ENCODE results near the gene CCDC88B.

The CCDC88B gene

GRCh38 chr11:64395545-64396078, 55.6 kb downstream of the CCDC88B start:
- in situ Hi-C loops (cut with HindIII; ENCODE audit: low pct_unique_long_range_greater_than_20kb, low sequenced_read_pairs) = no loop called here
- no peak for DNase-seq (ENCODE audit: low read depth in 1 of 2, low spot score in 1 of 2)
- TF ChIP-seq JUND (IDR thresholded peaks at IDR 0.05; ENCODE audit: low read depth) = no peak

DNA sequence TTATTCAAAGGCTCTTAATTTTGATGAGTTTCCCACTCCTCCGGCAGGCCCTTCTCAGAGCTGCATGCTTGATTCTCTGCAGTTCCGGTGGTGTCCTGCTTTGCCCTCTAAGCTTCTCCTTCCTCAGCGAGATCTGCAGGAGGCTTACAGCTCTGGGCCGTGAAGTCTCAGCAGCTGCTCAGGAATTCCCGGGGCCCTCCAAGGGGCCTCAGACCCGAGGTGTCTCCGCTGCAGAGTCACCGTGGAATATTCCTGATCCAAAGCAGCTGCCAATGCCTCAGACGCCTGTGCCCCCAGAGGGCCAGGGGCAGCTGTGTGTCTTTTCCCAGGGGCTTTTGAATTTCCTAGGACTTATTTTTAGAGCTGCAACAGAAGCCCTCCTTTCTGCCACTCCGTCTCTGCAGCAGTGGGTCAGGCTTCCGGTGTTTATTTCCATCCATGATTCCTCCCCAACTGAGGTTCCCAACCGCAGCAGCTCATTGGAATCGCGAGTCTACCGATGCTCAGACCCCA, 56.1 kb downstream of the CCDC88B start:
- in situ Hi-C loops (cut with HindIII; ENCODE audit: low pct_unique_long_range_greater_than_20kb, low sequenced_read_pairs) = no loop called here
- no peak for DNase-seq (ENCODE audit: low read depth in 1 of 2, low spot score in 1 of 2)
- no peak for TF ChIP-seq JUND (IDR thresholded peaks at IDR 0.05; ENCODE audit: low read depth)

DNA sequence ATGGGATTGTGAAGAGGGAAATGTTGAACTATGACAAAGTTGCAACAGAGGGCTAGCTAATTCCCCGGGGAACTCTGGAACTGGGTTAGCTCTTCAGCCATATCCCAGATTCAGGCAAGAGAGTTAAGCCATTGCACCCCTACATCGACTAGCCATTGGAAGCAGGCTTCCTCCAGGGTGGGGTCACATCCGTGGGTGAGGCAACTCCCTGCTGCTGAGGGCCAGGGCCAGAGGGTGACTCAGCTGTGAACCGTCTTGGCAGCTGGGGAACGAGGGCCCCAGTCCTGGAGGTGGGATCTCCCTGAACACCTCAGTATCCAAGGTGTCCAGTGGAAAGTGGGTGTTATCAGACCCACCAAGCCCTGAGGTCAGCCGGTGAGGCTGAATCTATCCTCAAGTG, 60.1 kb downstream of the CCDC88B start:
- in situ Hi-C loops (cut with HindIII; ENCODE audit: low pct_unique_long_range_greater_than_20kb, low sequenced_read_pairs) = no loop called here
- no peak for TF ChIP-seq JUND (IDR thresholded peaks at IDR 0.05; ENCODE audit: low read depth)
- DNase-seq (ENCODE audit: low read depth in 1 of 2, low spot score in 1 of 2) = no peak

- peak in 1 of 2 experiments; percentile 31 for DNase-seq (ENCODE audit: low read depth in 1 of 2, low spot score in 1 of 2)
- TF ChIP-seq JUND (IDR thresholded peaks at IDR 0.05; ENCODE audit: low read depth) = no peak
- in situ Hi-C loops (cut with HindIII; ENCODE audit: low pct_unique_long_range_greater_than_20kb, low sequenced_read_pairs) = no loop called here
Observed at GRCh38 chr11:64400667-64401066, 60.7 kb downstream of the CCDC88B start.

- in situ Hi-C loops (cut with HindIII; ENCODE audit: low pct_unique_long_range_greater_than_20kb, low sequenced_read_pairs) = no loop called here
- TF ChIP-seq JUND (IDR thresholded peaks at IDR 0.05; ENCODE audit: low read depth) = no peak
- no peak for DNase-seq (ENCODE audit: low read depth in 1 of 2, low spot score in 1 of 2)
Observed at GRCh38 chr11:64401775-64402174, 61.8 kb downstream of the CCDC88B start.

GRCh38 chr11:64403106-64403505, 63.1 kb downstream of the CCDC88B start:
- in situ Hi-C loops (cut with HindIII; ENCODE audit: low pct_unique_long_range_greater_than_20kb, low sequenced_read_pairs) = no loop called here
- no peak for TF ChIP-seq JUND (IDR thresholded peaks at IDR 0.05; ENCODE audit: low read depth)
- DNase-seq (ENCODE audit: low read depth in 1 of 2, low spot score in 1 of 2) = no peak

GRCh38 chr11:64406221-64406946, 66.4 kb downstream of the CCDC88B start:
- no peak for TF ChIP-seq JUND (IDR thresholded peaks at IDR 0.05; ENCODE audit: low read depth)
- in situ Hi-C loops (cut with HindIII; ENCODE audit: low pct_unique_long_range_greater_than_20kb, low sequenced_read_pairs) = no loop called here
- DNase-seq (ENCODE audit: low read depth in 1 of 2, low spot score in 1 of 2) = no peak
